Stimulated activated CD8-positive, alpha-beta memory T cell treated with anti-CD3 and anti-CD28 coated beads, Interleukin-15, amount 100 ng/mL, for 4 hours (primary cell): ENCODE data around the gene GAB4.

ENCODE experiments used
- DNase-seq, 2 donors: peaks; one replicate each; pipeline ENCODE4 v3.0.0-alpha.2; 2020; ENCODE audit warnings: low read depth in 2 of 2

Gene GAB4

GRCh38 chr22:16914006-16914405 is 94.0 kb downstream of the GAB4 start:
- no peak for DNase-seq

- no peak for DNase-seq
Measured at GRCh38 chr22:16912281-16912680, 95.7 kb downstream of the GAB4 start.
